Measurements from ENCODE around the gene EEPD1.
"Not testable (repeated sequence)": the region's sequence is repeated elsewhere in the genome, so short reads cannot be mapped to it uniquely, and the experiment has no call there.

GRCh38 chr7:36258510-36259259 lies 105.6 kb downstream of the EEPD1 start:
- TF ChIP-seq CTCF (IDR thresholded peaks at IDR 0.05; ENCODE audit: low read depth, low read length); EZH2phosphoT487 (IDR thresholded peaks at IDR 0.05; ENCODE audit: low read depth): not testable (repeated sequence)

Data from OCI-LY3 (cell line).